HEK293 (cell line): ENCODE measurements around the gene ADRA1B.

Experiments
- BCL6B ChIP-seq: fragments of 450-650 bp; formaldehyde crosslinking; IDR thresholded peaks from 2 replicates; pipeline ENCODE4 v1.5.1; 2017; ENCODE audit warnings: missing biosample characterization, missing genetic modification characterization
- GFI1B ChIP-seq: fragments of 450-650 bp; formaldehyde crosslinking; IDR thresholded peaks from 2 replicates; pipeline ENCODE4 v1.5.1; 2016; ENCODE audit warnings: missing biosample characterization, missing genetic modification characterization
- HOXC10 ChIP-seq: sonication (generic); formaldehyde crosslinking; IDR thresholded peaks from 2 replicates; pipeline ENCODE4 v1.8.1; 2023; ENCODE audit warnings: mild to moderate bottlenecking, missing genetic modification reagents
- IKZF3 ChIP-seq: fragments of 450-650 bp; IDR thresholded peaks from 2 replicates; pipeline ENCODE4 v1.5.0; 2018; ENCODE audit warnings: missing biosample characterization, mild to moderate bottlenecking, missing genetic modification characterization, moderate library complexity
- KLF1 ChIP-seq: fragments of 450-650 bp; formaldehyde crosslinking; IDR thresholded peaks from 2 replicates; pipeline ENCODE4 v1.5.1; 2016; ENCODE audit warnings: missing biosample characterization, missing genetic modification characterization
- MEIS1 ChIP-seq: sonication (generic); formaldehyde crosslinking; IDR thresholded peaks from 2 replicates; pipeline ENCODE4 v1.8.1; 2022; ENCODE audit warnings: missing genetic modification reagents, mild to moderate bottlenecking, borderline replicate concordance
- OSR2 ChIP-seq: fragments of 450-650 bp; formaldehyde crosslinking; IDR thresholded peaks from 2 replicates; pipeline ENCODE4 v1.5.1; 2016; ENCODE audit warnings: missing biosample characterization, missing genetic modification characterization
- RBAK ChIP-seq: fragments of 450-650 bp; formaldehyde crosslinking; IDR thresholded peaks from 2 replicates; pipeline ENCODE4 v1.5.1; 2016; ENCODE audit warnings: missing biosample characterization, missing genetic modification characterization
- SALL2 ChIP-seq: fragments of 450-650 bp; formaldehyde crosslinking; IDR thresholded peaks from 2 replicates; pipeline ENCODE4 v1.5.0; 2017; ENCODE audit warnings: missing biosample characterization, mild to moderate bottlenecking, missing genetic modification characterization, borderline replicate concordance
- SP3 ChIP-seq: fragments of 450-650 bp; formaldehyde crosslinking; IDR thresholded peaks from 2 replicates; pipeline ENCODE4 v1.5.1; 2016; ENCODE audit warnings: missing biosample characterization, missing genetic modification characterization
- TCF7L2 ChIP-seq: IDR thresholded peaks from 2 replicates; pipeline ENCODE4 v1.6.1; 2011; ENCODE audit warnings: low read depth, mild to moderate bottlenecking, inconsistent platforms, low read length, moderate library complexity, borderline replicate concordance
- ZBTB17 ChIP-seq: fragments of 450-650 bp; formaldehyde crosslinking; IDR thresholded peaks from 2 replicates; pipeline ENCODE4 v1.5.1; 2016; ENCODE audit warnings: missing biosample characterization, missing genetic modification characterization
- ZBTB44 ChIP-seq: fragments of 450-650 bp; IDR thresholded peaks from 2 replicates; pipeline ENCODE4 v1.5.1; 2018; ENCODE audit warnings: missing biosample characterization, mild to moderate bottlenecking, missing genetic modification characterization
- ZBTB8A ChIP-seq: fragments of 450-650 bp; formaldehyde crosslinking; IDR thresholded peaks from 2 replicates; pipeline ENCODE4 v1.5.1; 2016; ENCODE audit warnings: missing biosample characterization, missing genetic modification characterization
- ZFHX2 ChIP-seq: fragments of 450-650 bp; formaldehyde crosslinking; conservative IDR thresholded peaks from 2 replicates; pipeline ENCODE4 v1.5.1; 2016; ENCODE audit warnings: missing biosample characterization, missing genetic modification characterization
- ZFP37 ChIP-seq: fragments of 450-650 bp; formaldehyde crosslinking; IDR thresholded peaks from 2 replicates; pipeline ENCODE4 v1.5.1; 2016; ENCODE audit warnings: missing biosample characterization, missing genetic modification characterization
- ZFP41 ChIP-seq: fragments of 450-650 bp; formaldehyde crosslinking; IDR thresholded peaks from 2 replicates; pipeline ENCODE4 v1.5.1; 2016; ENCODE audit warnings: missing biosample characterization, missing genetic modification characterization, borderline replicate concordance
- ZNF133 ChIP-seq: fragments of 450-650 bp; formaldehyde crosslinking; IDR thresholded peaks from 2 replicates; pipeline ENCODE4 v1.5.1; 2016; ENCODE audit warnings: missing biosample characterization, missing genetic modification characterization
- ZNF16 ChIP-seq: fragments of 450-650 bp; formaldehyde crosslinking; IDR thresholded peaks from 2 replicates; pipeline ENCODE4 v1.5.1; 2016; ENCODE audit warnings: low read depth, missing biosample characterization, missing genetic modification characterization
- ZNF274 ChIP-seq, 2 experiments: fragments of 200-500 bp in 1 of 2; fragments of 450-650 bp in 1 of 2; sonication (Bioruptor generic) in 1 of 2; formaldehyde crosslinking in 1 of 2; IDR thresholded peaks; 2 replicates each; pipeline versions ENCODE4 v1.5.1 to v1.6.1; 2014 to 2016; ENCODE audit warnings: borderline replicate concordance in 1 of 2, inconsistent platforms in 1 of 2, low read length in 1 of 2, missing biosample characterization in 1 of 2, missing genetic modification characterization in 1 of 2
- ZNF302 ChIP-seq: fragments of 450-650 bp; formaldehyde crosslinking; IDR thresholded peaks from 2 replicates; pipeline ENCODE4 v1.5.1; 2016; ENCODE audit warnings: missing biosample characterization, missing genetic modification characterization, low read depth
- ZNF391 ChIP-seq: fragments of 450-650 bp; formaldehyde crosslinking; IDR thresholded peaks from 2 replicates; pipeline ENCODE4 v1.5.1; 2016; ENCODE audit warnings: low read depth, missing biosample characterization, missing genetic modification characterization, borderline replicate concordance
- ZNF561 ChIP-seq: fragments of 450-650 bp; IDR thresholded peaks from 2 replicates; pipeline ENCODE4 v1.5.1; 2018; ENCODE audit warnings: missing biosample characterization, missing genetic modification characterization, borderline replicate concordance
- ZNF596 ChIP-seq: fragments of 450-650 bp; IDR thresholded peaks from 2 replicates; pipeline ENCODE4 v1.5.0; 2018; ENCODE audit warnings: missing biosample characterization, mild to moderate bottlenecking, missing genetic modification characterization, moderate library complexity
- ZNF624 ChIP-seq: fragments of 450-650 bp; formaldehyde crosslinking; IDR thresholded peaks from 2 replicates; pipeline ENCODE4 v1.5.1; 2017; ENCODE audit warnings: missing biosample characterization, missing genetic modification characterization
- ZNF629 ChIP-seq: fragments of 450-650 bp; formaldehyde crosslinking; IDR thresholded peaks from 2 replicates; pipeline ENCODE4 v1.5.1; 2017; ENCODE audit warnings: missing biosample characterization, missing genetic modification characterization
- ZNF660 ChIP-seq: fragments of 450-650 bp; IDR thresholded peaks from 2 replicates; pipeline ENCODE4 v1.5.1; 2018; ENCODE audit warnings: missing biosample characterization, mild to moderate bottlenecking, missing genetic modification characterization
- ZNF777 ChIP-seq: fragments of 450-650 bp; formaldehyde crosslinking; IDR thresholded peaks from 2 replicates; pipeline ENCODE4 v1.5.1; 2017; ENCODE audit warnings: missing biosample characterization, missing genetic modification characterization, borderline replicate concordance
- ZNF791 ChIP-seq: fragments of 450-650 bp; formaldehyde crosslinking; IDR thresholded peaks from 2 replicates; pipeline ENCODE4 v1.5.1; 2016; ENCODE audit warnings: missing biosample characterization, missing genetic modification characterization
- ZNF792 ChIP-seq: fragments of 450-650 bp; formaldehyde crosslinking; IDR thresholded peaks from 2 replicates; pipeline ENCODE4 v1.5.1; 2016; ENCODE audit warnings: missing biosample characterization, missing genetic modification characterization
- ZSCAN16 ChIP-seq: fragments of 450-650 bp; formaldehyde crosslinking; IDR thresholded peaks from 2 replicates; pipeline ENCODE4 v1.5.1; 2016; ENCODE audit warnings: missing biosample characterization, missing genetic modification characterization
- TF ChIP-seq, protein P1 (sequence below): fragments of 450-650 bp; formaldehyde crosslinking; conservative IDR thresholded peaks from 2 replicates; pipeline ENCODE4 v1.5.1; 2016; ENCODE audit warnings: low read depth, missing biosample characterization, missing genetic modification characterization
- TF ChIP-seq, protein P2 (sequence below): fragments of 450-650 bp; formaldehyde crosslinking; IDR thresholded peaks from 2 replicates; pipeline ENCODE4 v1.5.1; 2016; ENCODE audit warnings: missing biosample characterization, missing genetic modification characterization, low read depth

ADRA1B gene

DNA sequence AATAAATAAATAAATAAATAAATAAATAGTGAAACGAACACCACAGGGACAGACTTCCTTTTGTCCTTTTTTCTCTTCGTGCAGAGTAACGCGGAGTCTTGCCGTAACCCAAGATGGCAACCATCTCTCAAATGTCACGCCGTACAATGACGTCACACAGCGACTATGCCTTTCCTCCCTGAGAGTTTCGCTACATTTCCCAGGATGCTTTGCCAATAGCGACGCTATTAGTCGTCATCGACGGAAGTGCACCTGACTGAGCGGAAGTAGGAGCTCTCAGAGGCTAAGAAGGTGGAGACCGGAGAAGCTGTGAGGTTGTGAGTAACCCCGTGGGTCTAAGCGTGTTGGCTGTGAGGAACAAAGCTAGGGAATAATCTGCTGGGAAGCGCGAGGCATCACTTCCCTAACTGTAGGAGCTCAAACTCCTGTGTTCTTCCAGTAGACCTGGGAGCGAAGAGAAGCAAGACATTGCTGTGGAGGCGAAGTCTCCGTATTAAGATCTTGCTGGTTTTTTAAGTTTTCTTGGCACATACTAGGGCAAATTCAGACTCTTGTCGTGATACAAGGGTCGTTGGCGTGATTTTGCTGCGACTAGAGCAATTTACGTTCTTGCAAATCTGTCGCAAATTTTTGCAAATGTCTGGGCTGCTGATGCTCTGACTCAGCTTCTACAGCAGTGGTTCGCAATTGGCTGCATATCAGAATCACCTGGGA, 92.8 kb downstream of the ADRA1B start, which contains the start of gene TTC1 (continued):
- TF ChIP-seq ZFP41 (no peak), ZNF596 (tag by site-specific recombination) (no peak), HOXC10 (CRISPR knock-in tag) (no peak), ZNF629 (tag by site-specific recombination) (peak; percentile 99), SALL2 (no peak), ZBTB44 (no peak), MEIS1 (CRISPR knock-in tag) (no peak), ZNF133 (tag by site-specific recombination) (no peak), OSR2 (tag by site-specific recombination) (peak; percentile 39; the same call in 1 of the 2 replicates), ZSCAN16 (tag by site-specific recombination) (peak; percentile 72; the same call in 1 of the 2 replicates), ZNF624 (tag by site-specific recombination) (no peak), ZNF792 (no peak), ZFP37 (tag by site-specific recombination) (peak; percentile 99), ZNF302 (tag by site-specific recombination) (peak; percentile 95), TCF7L2 (peak; percentile 27; the same call in 1 of the 2 replicates), ZNF391 (peak; percentile 35; the same call in 1 of the 2 replicates), ZNF274 (IDR thresholded peaks at IDR 0.05; ENCODE audit: low read length) (no peak), ZNF274 (tag by site-specific recombination; IDR thresholded peaks at IDR 0.05; ENCODE audit: borderline replicate concordance) (peak; percentile 37; the same call in 1 of the 2 replicates), ZFHX2 (no peak), IKZF3 (tag by site-specific recombination) (no peak), GFI1B (tag by site-specific recombination) (peak; percentile 96), ZBTB8A (tag by site-specific recombination) (peak; percentile 98), ZBTB17 (peak; percentile 85), ZNF561 (no peak), KLF1 (peak; percentile 48; the same call in 1 of the 2 replicates), BCL6B (tag by site-specific recombination) (no peak), ZNF16 (tag by site-specific recombination) (no peak; the same call in 1 of the 2 replicates), RBAK (peak; percentile 97), ZNF660 (no peak), SP3 (peak; percentile 73), ZNF791 (tag by site-specific recombination) (peak; percentile 96), ZNF777 (no peak)
- TF ChIP-seq, protein P1, sequence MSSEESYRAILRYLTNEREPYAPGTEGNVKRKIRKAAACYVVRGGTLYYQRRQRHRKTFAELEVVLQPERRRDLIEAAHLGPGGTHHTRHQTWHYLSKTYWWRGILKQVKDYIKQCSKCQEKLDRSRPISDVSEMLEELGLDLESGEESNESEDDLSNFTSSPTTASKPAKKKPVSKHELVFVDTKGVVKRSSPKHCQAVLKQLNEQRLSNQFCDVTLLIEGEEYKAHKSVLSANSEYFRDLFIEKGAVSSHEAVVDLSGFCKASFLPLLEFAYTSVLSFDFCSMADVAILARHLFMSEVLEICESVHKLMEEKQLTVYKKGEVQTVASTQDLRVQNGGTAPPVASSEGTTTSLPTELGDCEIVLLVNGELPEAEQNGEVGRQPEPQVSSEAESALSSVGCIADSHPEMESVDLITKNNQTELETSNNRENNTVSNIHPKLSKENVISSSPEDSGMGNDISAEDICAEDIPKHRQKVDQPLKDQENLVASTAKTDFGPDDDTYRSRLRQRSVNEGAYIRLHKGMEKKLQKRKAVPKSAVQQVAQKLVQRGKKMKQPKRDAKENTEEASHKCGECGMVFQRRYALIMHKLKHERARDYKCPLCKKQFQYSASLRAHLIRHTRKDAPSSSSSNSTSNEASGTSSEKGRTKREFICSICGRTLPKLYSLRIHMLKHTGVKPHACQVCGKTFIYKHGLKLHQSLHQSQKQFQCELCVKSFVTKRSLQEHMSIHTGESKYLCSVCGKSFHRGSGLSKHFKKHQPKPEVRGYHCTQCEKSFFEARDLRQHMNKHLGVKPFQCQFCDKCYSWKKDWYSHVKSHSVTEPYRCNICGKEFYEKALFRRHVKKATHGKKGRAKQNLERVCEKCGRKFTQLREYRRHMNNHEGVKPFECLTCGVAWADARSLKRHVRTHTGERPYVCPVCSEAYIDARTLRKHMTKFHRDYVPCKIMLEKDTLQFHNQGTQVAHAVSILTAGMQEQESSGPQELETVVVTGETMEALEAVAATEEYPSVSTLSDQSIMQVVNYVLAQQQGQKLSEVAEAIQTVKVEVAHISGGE (tag by site-specific recombination) = peak; percentile 95
- TF ChIP-seq, protein P2, sequence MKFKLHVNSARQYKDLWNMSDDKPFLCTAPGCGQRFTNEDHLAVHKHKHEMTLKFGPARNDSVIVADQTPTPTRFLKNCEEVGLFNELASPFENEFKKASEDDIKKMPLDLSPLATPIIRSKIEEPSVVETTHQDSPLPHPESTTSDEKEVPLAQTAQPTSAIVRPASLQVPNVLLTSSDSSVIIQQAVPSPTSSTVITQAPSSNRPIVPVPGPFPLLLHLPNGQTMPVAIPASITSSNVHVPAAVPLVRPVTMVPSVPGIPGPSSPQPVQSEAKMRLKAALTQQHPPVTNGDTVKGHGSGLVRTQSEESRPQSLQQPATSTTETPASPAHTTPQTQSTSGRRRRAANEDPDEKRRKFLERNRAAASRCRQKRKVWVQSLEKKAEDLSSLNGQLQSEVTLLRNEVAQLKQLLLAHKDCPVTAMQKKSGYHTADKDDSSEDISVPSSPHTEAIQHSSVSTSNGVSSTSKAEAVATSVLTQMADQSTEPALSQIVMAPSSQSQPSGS (tag by site-specific recombination) = peak; percentile 100
